HG03108 (cell line): ENCODE measurements around the gene BEAN1.

Experiments
- ATAC-seq: cut with Tn5 transposase; IDR thresholded peaks from one replicate; pipeline ENCODE4 v1.9.1; 2021; ENCODE audit warnings: moderate library complexity; ENCODE audit not compliant: unreplicated experiment

Gene BEAN1

GRCh38 chr16:66395806-66396555 is 31.1 kb upstream of the BEAN1 start:
- ATAC-seq, result no peak

- ATAC-seq, result no peak
These were observed 29.2 kb upstream of the BEAN1 start for GRCh38 chr16:66397736-66398433.

GRCh38 chr16:66399031-66399430 is 28.1 kb upstream of the BEAN1 start:
- no peak for ATAC-seq

- no peak for ATAC-seq
These were observed 27.2 kb upstream of the BEAN1 start for GRCh38 chr16:66399930-66400329.

GRCh38 chr16:66400503-66401380 is 26.4 kb upstream of the BEAN1 start:
- ATAC-seq, result no peak

GRCh38 chr16:66401610-66402009 is 25.5 kb upstream of the BEAN1 start:
- no peak for ATAC-seq

- no peak for ATAC-seq
These were observed 24.9 kb upstream of the BEAN1 start for GRCh38 chr16:66402166-66402565.

GRCh38 chr16:66402591-66403230 is 24.4 kb upstream of the BEAN1 start:
- ATAC-seq, result no peak

- ATAC-seq, result no peak
These were observed 23.5 kb upstream of the BEAN1 start for GRCh38 chr16:66403531-66404145.

- ATAC-seq, result no peak
These were observed 21.9 kb upstream of the BEAN1 start for GRCh38 chr16:66405057-66405783.

GRCh38 chr16:66406534-66407221 is 20.4 kb upstream of the BEAN1 start:
- ATAC-seq, result peak; percentile 69

- no peak for ATAC-seq
These were observed 18.7 kb upstream of the BEAN1 start for GRCh38 chr16:66408163-66409048.

- ATAC-seq, result no peak
These were observed 17.9 kb upstream of the BEAN1 start for GRCh38 chr16:66409156-66409555.

GRCh38 chr16:66412182-66412581 is 14.9 kb upstream of the BEAN1 start:
- ATAC-seq, result no peak

- ATAC-seq, result no peak
These were observed 12.2 kb upstream of the BEAN1 start for GRCh38 chr16:66414891-66415290.

- no peak for ATAC-seq
These were observed 11.0 kb upstream of the BEAN1 start for GRCh38 chr16:66416136-66416535.

GRCh38 chr16:66416939-66417700 is 10.0 kb upstream of the BEAN1 start:
- no peak for ATAC-seq
